Mammary epithelial cell (primary cell): ENCODE results near the gene SNX22.

Source experiments
- CTCF ChIP-seq, 2 donors: IDR thresholded peaks in 1 of 2; conservative IDR thresholded peaks in 1 of 2; 2 replicates each; pipeline ENCODE4 v1.5.1; 2011 to 2012; ENCODE audit warnings: inconsistent platforms in 2 of 2, low read length in 2 of 2, mild to moderate bottlenecking in 2 of 2, control low read depth in 1 of 2, low read depth in 1 of 2; ENCODE audit not compliant: insufficient read depth in 1 of 2; ENCODE audit errors: extremely low read depth in 1 of 2
- EZH2 ChIP-seq: IDR thresholded peaks from 2 replicates; pipeline ENCODE4 v1.6.1; 2012; ENCODE audit warnings: low read length, inconsistent platforms, borderline replicate concordance

GRCh38 chr15:64164436-64164835, 12.9 kb downstream of the SNX22 start:
- TF ChIP-seq CTCF (conservative IDR thresholded peaks at IDR 0.05 in 1 of 2, IDR thresholded peaks at IDR 0.05 in 1 of 2; ENCODE audit: extremely low read depth in 1 of 2, insufficient read depth in 1 of 2, low read depth in 1 of 2, low read length in 2 of 2): no peak
- no peak for TF ChIP-seq EZH2
